Spleen (tissue), 11 donors: ENCODE data around the gene DOCK9. TPM values are rescaled to one million over a fixed set of nuclear protein-coding genes. Genes with fewer than 3 reads are reported as not detected.

Experiments used
- DNase-seq: peaks from one replicate; pipeline ENCODE4 v3.0.0-alpha.2; 2020
- H3K27ac ChIP-seq, 8 donors: fragments of 200-600 bp; sonication (generic) in 7 of 8; 1 replicate in 4 of 8; 2 replicates in 4 of 8; pipeline versions ENCODE4 v1.5.0 to v1.8.0; 2016 to 2021; ENCODE audit warnings: inconsistent platforms in 4 of 8, mild to moderate bottlenecking in 4 of 8, moderate library complexity in 1 of 8
- H3K27me3 ChIP-seq, 7 donors: fragments of 200-600 bp; sonication (generic) in 6 of 7; replicated peaks in 1 of 7; 1 replicate in 4 of 7; 2 replicates in 3 of 7; pipeline versions ENCODE4 v1.5.0 to v1.8.0; 2016 to 2021; ENCODE audit warnings: inconsistent platforms in 3 of 7, mild to moderate bottlenecking in 1 of 7
- H3K36me3 ChIP-seq, 6 donors: fragments of 200-600 bp; sonication (generic) in 5 of 6; 1 replicate in 4 of 6; 2 replicates in 2 of 6; pipeline versions ENCODE4 v1.5.0 to v1.8.0; 2016 to 2021; ENCODE audit warnings: inconsistent platforms in 2 of 6
- H3K4me1 ChIP-seq, 6 donors: fragments of 200-600 bp; sonication (generic) in 5 of 6; 1 replicate in 3 of 6; 2 replicates in 3 of 6; pipeline versions ENCODE4 v1.5.0 to v1.8.0; 2016 to 2021; ENCODE audit warnings: inconsistent platforms in 3 of 6
- H3K4me3 ChIP-seq, 8 donors: fragments of 200-600 bp; sonication (generic) in 7 of 8; 1 replicate in 4 of 8; 2 replicates in 4 of 8; pipeline versions ENCODE4 v1.5.0 to v1.8.0; 2016 to 2021; ENCODE audit warnings: inconsistent platforms in 4 of 8, mild to moderate bottlenecking in 4 of 8, moderate library complexity in 2 of 8
- H3K9me3 ChIP-seq, 8 donors: fragments of 200-600 bp; sonication (generic) in 7 of 8; 1 replicate in 4 of 8; 2 replicates in 4 of 8; pipeline versions ENCODE4 v1.5.0 to v1.8.0; 2016 to 2021; ENCODE audit warnings: inconsistent platforms in 4 of 8
- CTCF ChIP-seq, 11 experiments: fragments of 200-600 bp in 7 of 11; fragments of 450-650 bp in 4 of 11; sonication (generic) in 4 of 11; IDR thresholded peaks in 8 of 11; conservative IDR thresholded peaks in 3 of 11; 1 replicate in 7 of 11; 2 replicates in 4 of 11; pipeline versions ENCODE4 v1.4.0 to v1.8.0; 2016 to 2021; ENCODE audit warnings: antibody characterized with exemption in 11 of 11, inconsistent platforms in 4 of 11, mild to moderate bottlenecking in 1 of 11
- POLR2A ChIP-seq, 3 donors: fragments of 450-650 bp; IDR thresholded peaks; one replicate each; pipeline ENCODE4 v1.5.1; 2017; ENCODE audit warnings: antibody characterized with exemption in 3 of 3, mild to moderate bottlenecking in 1 of 3
- POLR2AphosphoS5 ChIP-seq, 3 donors: sonication (generic); formaldehyde crosslinking; IDR thresholded peaks; one replicate each; pipeline ENCODE4 v1.5.1; 2017; ENCODE audit warnings: antibody characterized with exemption in 3 of 3
- WGBS, 5 donors: extraction: QIAGEN DNeasy Blood & Tissue Kit in 3 of 5; methylation state at CpG; one replicate each; pipeline versions ENCODE4 v1.1.5 to v1.1.7; 2013 to 2018; 5-methylcytosine and 5-hydroxymethylcytosine counted together
- intact Hi-C: fragments of 100-400 bp; cut with DNase I; formaldehyde crosslinking; loops from one replicate; pipeline ENCODE4 v1.15.0; 2023; ENCODE audit warnings: low total_unique reads
- polyA plus RNA-seq, 3 donors: library from polyadenylated mRNA; stranded (reverse); fragments of 200-250 nt; gene quantifications; one replicate each; pipeline ENCODE4 v1.2.1, GENCODE V29; 2013
- total RNA-seq, 7 donors: library from RNA; depleted of rRNA in 3 of 7; stranded (reverse); fragments of >200 nt in 3 of 7; fragmentation: NEBNext Ultra II Directional in 4 of 7; extraction: Animal tissue kit (Norgen Biotek cat#: 25700) in 4 of 7; gene quantifications; one replicate each; pipeline versions ENCODE4 v1.1.0 to v1.2.1, GENCODE V29; 2016 to 2021
- donor health status: healthy with polysubstance abuse.
- donor health status: DM: no; HTN: no; CAD: no; lungs with moderate emphysema.
- donor health status: DM: no; HTN: no; CAD: no.
- donor health status: Bipolar disorder and iron deficiency.
- donor health status: healthy.
- donor health status: DM: no; HTN: no; CAD: no.
- donor health status: DM: yes; HTN: yes; CAD: no.

DOCK9 gene
- total and polyA plus RNA-seq, 10 donors, result 6.9 to 53.3 (median 47.6) TPM

- TF ChIP-seq CTCF (IDR thresholded peaks at IDR 0.05 in 8 of 11, conservative IDR thresholded peaks at IDR 0.05 in 3 of 11) (no peak), POLR2A (IDR thresholded peaks at IDR 0.05) (no peak), POLR2AphosphoS5 (IDR thresholded peaks at IDR 0.05) (no peak)
- WGBS, 5 donors, result 57 to 67% (median 62%) methylated on average over 5 of the region's 5 CpGs
- intact Hi-C loops, result no loop called here
- H3K27ac ChIP-seq, result no peak overlapping the region
- no peaks in the 10 kb centered on the region for H3K4me1 ChIP-seq
- DNase-seq, result no peak
- H3K27me3 ChIP-seq, result no peaks in the 10 kb centered on the region
- no peaks in the 10 kb centered on the region for H3K36me3 ChIP-seq
- H3K4me3 ChIP-seq, result no peak overlapping the region
- H3K9me3 ChIP-seq, result no peaks in the 10 kb centered on the region
Measured at GRCh38 chr13:98941126-98941525, 36.7 kb downstream of the DOCK9 start.

DNA sequence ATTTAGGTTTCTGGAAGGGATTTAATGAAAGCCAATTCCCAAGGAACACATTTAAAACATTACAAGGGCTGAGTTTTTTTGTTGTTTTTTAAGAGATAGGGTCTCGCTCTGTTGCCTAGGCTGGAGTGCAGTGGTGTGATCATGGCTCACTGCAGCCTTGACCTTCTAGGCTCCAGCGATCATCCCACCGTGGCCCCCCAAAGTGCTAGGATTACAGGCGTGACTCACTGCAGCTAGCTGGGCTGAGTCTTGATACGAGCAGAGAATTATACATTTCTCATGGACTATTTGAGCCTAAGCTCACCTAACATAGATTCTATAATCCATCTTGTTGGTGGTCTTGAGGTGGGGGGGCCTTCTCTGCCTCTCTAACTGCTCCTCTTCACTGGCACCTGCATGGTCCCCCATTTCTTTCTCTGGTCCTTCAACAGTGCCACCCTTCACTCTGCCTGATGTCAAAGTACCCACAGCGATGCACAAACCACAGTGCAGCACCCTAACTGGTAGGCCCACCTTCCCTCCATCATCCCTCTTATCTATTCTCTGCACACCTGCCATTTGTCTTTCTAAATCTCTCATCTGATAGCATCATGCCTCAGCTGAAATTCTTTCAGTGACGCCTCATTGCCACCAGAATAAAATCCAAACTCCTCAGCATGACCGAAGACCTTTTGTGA, 37.4 kb downstream of the DOCK9 start:
- TF ChIP-seq POLR2AphosphoS5 (IDR thresholded peaks at IDR 0.05), result no peak
- TF ChIP-seq CTCF (IDR thresholded peaks at IDR 0.05 in 8 of 11, conservative IDR thresholded peaks at IDR 0.05 in 3 of 11), result no peak
- no peak for TF ChIP-seq POLR2A (IDR thresholded peaks at IDR 0.05)
- intact Hi-C loops, result no loop called here
- no peak overlapping the region for H3K4me3 ChIP-seq
- WGBS, 5 donors, result 80 to 88% (median 83%) methylated on average over 8 of the region's 8 CpGs
- no peaks in the 10 kb centered on the region for H3K27me3 ChIP-seq
- peak; percentile 8 for DNase-seq
- no peak overlapping the region for H3K27ac ChIP-seq
- no peaks in the 10 kb centered on the region for H3K36me3 ChIP-seq
- peaks cover 0 to 3% (median 0%) of the 10 kb centered on the region in 8 donors for H3K9me3 ChIP-seq
- H3K4me1 ChIP-seq, result no peaks in the 10 kb centered on the region

DNA sequence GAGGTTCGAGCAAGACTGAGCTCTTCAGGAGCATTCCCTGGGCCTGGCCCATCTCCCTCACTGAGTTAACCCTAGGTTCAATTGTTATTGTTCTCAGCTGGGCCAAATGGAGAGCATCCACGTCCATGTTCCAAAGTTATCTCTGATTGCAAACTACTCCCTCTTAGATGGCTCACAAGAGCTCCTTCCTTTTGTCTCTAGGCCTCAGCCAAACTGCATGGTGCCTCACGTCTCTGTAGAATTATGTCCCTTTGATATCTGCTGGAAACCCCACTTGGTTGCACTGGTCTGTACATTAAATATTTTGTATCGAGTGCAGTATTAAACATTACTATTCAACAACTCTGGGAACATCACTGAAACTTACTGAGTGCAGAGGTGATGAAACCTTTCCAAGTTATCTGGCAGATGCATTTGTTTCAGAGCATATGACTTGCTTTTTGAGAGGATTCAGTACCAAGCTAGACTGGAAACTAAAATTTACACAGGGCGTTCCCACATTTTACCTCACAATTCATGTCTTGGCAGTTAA, 38.1 kb downstream of the DOCK9 start:
- Histone ChIP-seq H3K27ac (no peak overlapping the region), H3K36me3 (no peaks in the 10 kb centered on the region)
- intact Hi-C loops, result no loop called here

More for the DNA sequence above, 38.1 kb downstream of the DOCK9 start:
- DNase-seq, result peak; percentile 22
- no peaks in the 10 kb centered on the region for H3K27me3 ChIP-seq
- no peak overlapping the region for H3K4me3 ChIP-seq
- TF ChIP-seq CTCF (IDR thresholded peaks at IDR 0.05 in 8 of 11, conservative IDR thresholded peaks at IDR 0.05 in 3 of 11) (no peak), POLR2A (IDR thresholded peaks at IDR 0.05) (no peak), POLR2AphosphoS5 (IDR thresholded peaks at IDR 0.05) (no peak)
- 83 to 90% (median 88%) methylated on average over 5 of the region's 5 CpGs for WGBS, 5 donors
- no peaks in the 10 kb centered on the region for H3K4me1 ChIP-seq
- H3K9me3 ChIP-seq, result peaks cover 0 to 11% (median 5%) of the 10 kb centered on the region in 8 donors
